Measurements from ENCODE around the gene ACOX3.

GRCh38 chr4:8353158-8353669 is 87.3 kb downstream of the ACOX3 start:
- TF ChIP-seq POLR2A (IDR thresholded peaks at IDR 0.05; ENCODE audit: low read depth, low read length) (no peak), TAF1 (IDR thresholded peaks at IDR 0.05; ENCODE audit: borderline replicate concordance, low read depth, low read length) (no peak), POLR2AphosphoS5 (IDR thresholded peaks at IDR 0.05; ENCODE audit: low read depth, low read length) (no peak)
